SK-N-MC (cell line): ENCODE data around the gene ETFA.

Source experiments
- EZH2 ChIP-seq: fragments of 200-600 bp; sonication (generic); IDR thresholded peaks from one replicate; pipeline ENCODE4 v1.6.1; 2017; ENCODE audit warnings: antibody characterized with exemption
- FOXP2 ChIP-seq: optimal IDR thresholded peaks from 2 replicates; pipeline ENCODE3; 2011; ENCODE audit warnings: mild to moderate bottlenecking, moderate library complexity; ENCODE audit not compliant: insufficient read depth; ENCODE audit errors: extremely low read length, control extremely low read depth
- POLR2AphosphoS5 ChIP-seq: IDR thresholded peaks from 2 replicates; pipeline ENCODE4 v1.6.1; 2012; ENCODE audit warnings: mild to moderate bottlenecking, low read depth, low read length, borderline replicate concordance

DNA sequence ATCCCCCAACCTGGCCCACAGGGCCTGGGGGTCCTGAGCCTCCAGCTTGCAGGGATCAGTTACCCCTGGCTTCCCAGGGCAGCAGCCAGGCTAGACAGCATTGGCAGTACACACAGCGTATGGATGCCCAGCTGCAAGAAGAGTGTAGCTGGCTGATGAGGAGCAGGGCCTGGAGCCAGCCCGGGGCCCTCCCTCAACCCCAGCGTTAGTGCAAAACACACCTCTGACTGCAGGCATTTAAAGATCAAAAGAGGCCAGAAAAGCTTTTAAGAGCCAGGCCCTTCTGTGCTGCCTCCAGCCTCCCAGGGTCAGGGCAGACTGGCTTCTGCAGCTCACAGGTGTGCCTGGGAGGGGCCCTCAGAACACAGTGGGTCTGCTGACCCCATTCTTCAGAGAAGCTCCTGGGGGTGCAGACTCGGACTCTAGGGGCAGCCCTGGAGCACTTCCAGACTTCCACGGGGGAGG, 110.6 kb downstream of the ETFA start:
- TF ChIP-seq POLR2AphosphoS5 (no peak), EZH2 (no peak), FOXP2 (no peak)
